ENCODE data around the gene SLC9A9.
A peak's percentile ranks its signal among the peaks of the same experiment; 100 is the strongest.
"Not testable (repeated sequence)": the region's sequence is repeated elsewhere in the genome, so short reads cannot be mapped to it uniquely, and the experiment has no call there.

The SLC9A9 gene

DNA sequence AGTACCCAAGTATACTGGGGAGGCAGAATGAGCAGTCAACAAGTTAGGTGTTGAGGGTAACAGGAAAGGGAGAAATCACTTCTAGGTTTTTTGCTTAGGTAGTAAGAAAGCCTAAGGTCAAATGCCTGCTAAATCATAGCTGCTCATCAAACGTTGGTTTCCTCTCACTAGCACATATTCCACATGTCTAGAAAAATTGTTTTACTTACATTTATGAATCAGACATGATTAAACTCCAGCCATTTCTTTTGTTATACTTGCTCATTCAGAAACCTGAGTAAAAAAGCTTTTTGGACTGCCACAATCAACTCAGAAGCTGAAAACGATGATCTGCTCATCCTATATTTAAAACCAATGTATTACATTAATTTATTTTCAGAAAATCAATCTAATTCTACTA is 40.2 kb downstream of the SLC9A9 start:
- no peak for DNase-seq

DNA sequence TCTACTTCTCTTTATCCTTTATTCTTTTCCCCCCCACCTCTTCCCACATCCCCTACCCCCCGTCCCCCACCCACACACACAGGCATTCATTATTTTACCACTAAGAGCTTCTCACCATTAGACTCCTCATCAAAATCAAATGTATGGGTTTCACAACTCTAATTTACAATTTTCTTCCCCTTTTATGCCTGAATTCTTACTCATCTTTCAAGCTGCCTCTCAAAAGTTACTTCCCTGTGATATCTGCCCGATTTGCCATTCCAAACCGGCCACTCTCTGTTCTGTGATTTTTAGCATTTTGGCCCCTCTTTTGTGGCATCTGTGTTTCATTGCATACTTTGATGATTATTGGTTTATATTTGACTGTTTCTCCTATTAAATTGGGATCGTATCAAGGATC is 42.2 kb downstream of the SLC9A9 start:
- no peak for DNase-seq

DNA sequence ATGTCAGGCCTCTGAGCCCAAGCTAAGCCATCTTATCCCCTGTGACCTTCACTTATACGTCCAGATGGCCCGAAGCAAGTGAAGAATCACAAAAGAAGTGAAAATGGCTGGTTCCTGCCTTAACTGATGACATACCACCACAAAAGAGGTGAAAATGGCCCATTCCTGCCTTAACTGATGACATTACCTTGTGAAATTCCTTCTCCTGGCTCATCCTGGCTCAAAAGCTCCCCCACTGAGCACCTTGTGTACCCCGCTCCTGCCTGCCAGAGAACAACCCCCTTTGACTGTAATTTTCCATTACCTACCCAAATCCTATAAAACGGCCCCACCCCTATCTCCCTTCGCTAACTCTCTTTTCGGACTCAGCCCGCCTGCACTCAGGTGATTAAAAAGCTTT is 42.8 kb downstream of the SLC9A9 start:
- not testable (repeated sequence) for DNase-seq

- not testable (repeated sequence) for DNase-seq
Observed at GRCh38 chr3:143801046-143801445, 47.2 kb downstream of the SLC9A9 start.

- DNase-seq: not testable (repeated sequence)
Observed at GRCh38 chr3:143798151-143798550, 50.1 kb downstream of the SLC9A9 start.

DNA sequence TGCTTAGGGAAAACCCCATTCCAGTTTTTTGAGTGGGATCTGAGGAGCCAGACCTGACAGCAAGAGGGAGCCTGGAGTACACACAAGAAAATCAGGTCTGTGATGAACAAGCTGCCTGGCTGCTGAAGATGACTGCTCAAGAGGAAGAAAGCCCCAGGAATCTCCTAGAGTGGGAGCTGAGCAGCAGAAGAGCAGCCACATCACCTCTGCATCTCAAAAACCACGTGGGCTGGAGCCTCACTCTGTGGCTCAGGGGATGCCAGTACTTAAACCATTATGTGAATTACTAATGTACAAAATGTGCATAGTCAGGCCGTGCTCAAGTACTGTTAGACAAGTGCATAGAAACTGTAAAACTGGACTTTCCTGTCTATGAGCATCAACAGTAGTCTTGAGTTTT is 52.4 kb downstream of the SLC9A9 start:
- DNase-seq: no peak

GRCh38 chr3:143794793-143795462 is 53.3 kb downstream of the SLC9A9 start:
- DNase-seq: no peak

DNA sequence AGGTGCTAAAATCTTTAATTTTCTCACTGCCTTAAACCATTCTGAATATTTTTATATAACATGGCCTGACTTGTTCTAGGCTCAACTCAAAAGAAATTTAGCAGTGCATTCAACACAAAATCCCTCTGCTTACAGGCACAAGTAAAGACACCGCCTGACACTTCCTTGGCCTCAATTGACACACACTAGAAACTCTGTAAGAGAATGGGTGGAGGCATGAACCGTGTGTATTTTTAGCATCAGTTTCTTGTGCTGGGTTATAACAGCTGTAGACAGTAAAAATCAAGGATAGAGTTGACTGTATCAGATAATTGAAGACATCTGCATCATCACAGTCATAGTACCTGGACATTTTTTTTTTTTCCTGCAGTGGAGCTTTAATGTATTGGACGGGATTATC is 54.3 kb downstream of the SLC9A9 start:
- DNase-seq: no peak

- no peak for DNase-seq
Observed at GRCh38 chr3:143791386-143791785, 56.9 kb downstream of the SLC9A9 start.

GRCh38 chr3:143786219-143787191 is 61.8 kb downstream of the SLC9A9 start:
- peak; percentile 58 for DNase-seq

- no peak for DNase-seq
Observed at GRCh38 chr3:143784446-143784845, 63.8 kb downstream of the SLC9A9 start.

- DNase-seq: no peak
Observed at GRCh38 chr3:143783851-143784370, 64.4 kb downstream of the SLC9A9 start.

DNA sequence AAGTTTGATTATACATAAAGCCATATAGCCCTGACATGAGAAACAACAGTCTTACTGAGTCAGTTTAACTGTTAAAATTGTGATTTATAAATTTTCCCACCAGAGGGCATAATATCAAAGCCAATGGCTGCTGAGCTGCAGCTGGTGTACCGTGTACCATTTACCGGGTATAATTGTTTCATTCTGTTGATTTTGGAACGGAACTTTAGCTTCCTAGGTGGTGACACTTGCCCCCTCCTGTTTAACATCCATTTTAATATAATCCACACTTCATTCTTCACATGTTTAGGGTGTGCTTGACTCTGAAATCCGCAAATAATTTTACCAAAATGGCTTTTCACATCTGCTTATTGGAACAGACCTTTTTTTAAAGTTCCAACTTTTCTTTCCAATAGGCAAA is 72.8 kb downstream of the SLC9A9 start:
- no peak for DNase-seq

DNA sequence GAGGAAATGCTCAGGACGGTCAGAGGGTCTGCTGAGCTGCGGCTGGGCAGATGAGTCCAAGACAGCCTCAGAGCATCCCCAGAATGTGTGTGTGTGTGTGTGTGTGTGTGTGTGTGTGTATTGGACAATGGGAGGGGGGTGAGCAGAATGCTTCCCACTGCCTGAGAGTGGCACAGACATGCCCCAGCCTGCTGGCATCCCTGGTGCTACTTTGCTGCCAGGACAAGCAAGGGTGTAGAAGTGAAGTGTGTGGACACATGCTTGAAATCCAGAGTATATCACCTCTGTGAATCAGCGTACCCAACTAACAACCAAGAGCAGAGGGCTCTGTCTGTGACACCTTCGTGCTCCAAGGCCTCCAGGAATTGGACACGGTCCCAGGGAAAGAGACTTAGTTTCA is 76.3 kb downstream of the SLC9A9 start:
- no peak for DNase-seq

DNA sequence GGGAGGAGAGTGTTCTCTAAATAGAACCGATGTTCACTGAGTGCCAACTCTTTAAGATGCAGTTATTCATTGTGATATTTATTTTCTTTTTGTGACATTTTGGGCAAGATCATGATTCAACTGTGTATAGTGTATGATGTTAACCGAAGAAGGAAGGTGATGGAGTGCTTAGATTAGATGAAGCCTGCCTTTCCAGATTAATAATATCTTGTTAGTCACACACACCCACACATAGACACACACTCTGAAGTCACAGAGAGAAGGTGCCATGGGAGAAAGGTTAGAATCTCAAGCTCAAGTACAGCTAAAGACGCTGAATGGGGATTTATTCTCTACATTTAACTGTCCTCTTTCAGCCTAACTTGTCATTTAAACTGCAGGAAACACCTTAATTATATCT is 77.0 kb downstream of the SLC9A9 start:
- DNase-seq: no peak

- DNase-seq: no peak
Observed at GRCh38 chr3:143770391-143770790, 77.9 kb downstream of the SLC9A9 start.

GRCh38 chr3:143769616-143770015 is 78.7 kb downstream of the SLC9A9 start:
- no peak for DNase-seq

DNA sequence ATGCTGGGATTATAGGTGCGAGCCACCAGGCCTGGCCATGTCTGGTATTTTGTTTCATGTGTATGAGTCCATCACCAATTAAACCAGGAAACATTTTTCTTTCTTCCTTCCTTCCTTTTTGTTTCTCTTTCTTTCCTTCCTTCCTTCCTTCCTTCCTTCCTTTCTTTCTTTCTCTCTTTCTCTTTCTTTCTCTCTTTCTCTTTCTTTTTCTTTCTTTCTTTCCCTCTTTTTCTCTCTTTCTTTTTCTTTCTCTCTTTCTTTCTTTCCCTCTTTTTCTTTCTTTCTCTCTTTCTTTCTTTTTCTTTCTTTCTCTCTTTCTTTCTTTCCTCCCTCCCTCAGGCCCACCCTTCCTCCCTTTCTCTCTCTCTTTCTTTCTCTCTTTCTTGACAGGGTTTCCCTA is 83.4 kb downstream of the SLC9A9 start:
- no peak for DNase-seq

- DNase-seq: no peak
Observed at GRCh38 chr3:143763564-143764162, 84.6 kb downstream of the SLC9A9 start.

DNA sequence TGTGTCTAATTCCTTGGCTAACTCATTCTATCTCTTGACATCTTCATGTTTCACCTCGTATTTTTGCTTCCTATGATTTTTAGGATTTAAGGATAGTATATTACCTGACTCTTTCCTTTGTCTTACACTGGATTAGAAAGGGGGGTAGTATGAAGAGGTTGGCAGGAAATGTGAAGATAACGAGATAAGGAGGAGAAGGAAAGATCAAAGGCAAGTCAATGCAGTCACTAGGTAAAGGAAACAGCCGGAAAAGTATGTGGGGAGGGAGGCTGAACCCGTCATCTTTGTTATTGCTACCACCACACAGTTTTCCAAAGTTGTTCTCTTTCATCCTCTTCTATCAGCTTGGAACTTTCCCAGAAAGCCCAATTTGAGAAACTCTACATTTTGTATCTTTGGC is 90.6 kb downstream of the SLC9A9 start:
- DNase-seq: no peak

- no peak for DNase-seq
Observed at GRCh38 chr3:143755978-143756377, 92.3 kb downstream of the SLC9A9 start.

- no peak for DNase-seq
Observed at GRCh38 chr3:143754090-143754489, 94.2 kb downstream of the SLC9A9 start.

- DNase-seq: no peak
Observed at GRCh38 chr3:143753456-143753855, 94.8 kb downstream of the SLC9A9 start.

- no peak for DNase-seq
Observed at GRCh38 chr3:143753006-143753405, 95.3 kb downstream of the SLC9A9 start.

Data from right forelimb (tissue), 1 donor.